Ishikawa (cell line): Measurements from ENCODE around the gene PSMG3.

Source experiments
- EGR1 ChIP-seq: IDR thresholded peaks from 2 replicates; pipeline ENCODE4 v1.6.1; 2012
- EP300 ChIP-seq: IDR thresholded peaks from 2 replicates; pipeline ENCODE4 v1.6.1; 2012; ENCODE audit warnings: borderline replicate concordance
- FOXM1 ChIP-seq: IDR thresholded peaks from 2 replicates; pipeline ENCODE4 v1.6.1; 2012; ENCODE audit warnings: low read depth, borderline replicate concordance
- MAX ChIP-seq: IDR thresholded peaks from 2 replicates; pipeline ENCODE4 v1.6.1; 2012
- RAD21 ChIP-seq: IDR thresholded peaks from 2 replicates; pipeline ENCODE4 v1.6.1; 2012; ENCODE audit warnings: low read depth
- REST ChIP-seq: IDR thresholded peaks from 2 replicates; pipeline ENCODE4 v1.6.1; 2012; ENCODE audit warnings: low read depth, mild to moderate bottlenecking
- TAF1 ChIP-seq: IDR thresholded peaks from 2 replicates; pipeline ENCODE4 v1.6.1; 2012; ENCODE audit warnings: low read depth, mild to moderate bottlenecking
- TCF12 ChIP-seq: IDR thresholded peaks from 2 replicates; pipeline ENCODE4 v1.6.1; 2012; ENCODE audit warnings: low read depth
- TEAD4 ChIP-seq: IDR thresholded peaks from 2 replicates; pipeline ENCODE4 v1.6.1; 2012
- USF1 ChIP-seq: IDR thresholded peaks from 2 replicates; pipeline ENCODE4 v1.6.1; 2012
- YY1 ChIP-seq: IDR thresholded peaks from 2 replicates; pipeline ENCODE4 v1.6.1; 2012; ENCODE audit warnings: low read depth
- ZBTB7A ChIP-seq: IDR thresholded peaks from 2 replicates; pipeline ENCODE4 v1.6.1; 2012; ENCODE audit warnings: low read depth

GRCh38 chr7:1531979-1532455 is 37.8 kb downstream of the PSMG3 start:
- no peak for TF ChIP-seq ZBTB7A
- TF ChIP-seq RAD21 = no peak
- TF ChIP-seq FOXM1 = no peak
- TF ChIP-seq REST = no peak
- no peak for TF ChIP-seq TAF1
- TF ChIP-seq MAX = no peak
- no peak for TF ChIP-seq USF1
- no peak for TF ChIP-seq EGR1
- TF ChIP-seq TEAD4 = no peak
- no peak for TF ChIP-seq TCF12
- no peak for TF ChIP-seq EP300
- TF ChIP-seq YY1 = no peak
